Suppressor macrophage treated with lipopolysaccharide for 1 hour (primary cell): ENCODE data around the gene ETNK2.
"Not testable (repeated sequence)": the region's sequence is repeated elsewhere in the genome, so short reads cannot be mapped to it uniquely, and the experiment has no call there.

Experiments
- DNase-seq, 3 donors: peaks; one replicate each; pipeline ENCODE4 v3.0.0-alpha.2; 2020 to 2022

Gene ETNK2

GRCh38 chr1:204124639-204125038, 27.2 kb downstream of the ETNK2 start:
- DNase-seq: no peak

- DNase-seq: peak; percentile 34 to 57 (median 36)
Measured at GRCh38 chr1:204123376-204123775, 28.5 kb downstream of the ETNK2 start.

GRCh38 chr1:204121840-204122555, 29.8 kb downstream of the ETNK2 start:
- no peak for DNase-seq

GRCh38 chr1:204116539-204116938, 35.3 kb downstream of the ETNK2 start:
- DNase-seq: no peak

GRCh38 chr1:204115116-204115515, 36.7 kb downstream of the ETNK2 start:
- DNase-seq: peak; percentile 28 to 39 (median 38)

- peak; percentile 69 to 78 (median 77) for DNase-seq
Measured at GRCh38 chr1:204114606-204115005, 37.2 kb downstream of the ETNK2 start.

GRCh38 chr1:204113896-204114295, 37.9 kb downstream of the ETNK2 start:
- peak; percentile 62 to 68 (median 64) for DNase-seq

- DNase-seq: peak in 2 of 3 donors; percentile 22 to 48
Measured at GRCh38 chr1:204112876-204113730, 38.7 kb downstream of the ETNK2 start.

GRCh38 chr1:204110894-204111633, 40.8 kb downstream of the ETNK2 start:
- DNase-seq: no peak

GRCh38 chr1:204108312-204109141, 43.3 kb downstream of the ETNK2 start:
- no peak for DNase-seq

GRCh38 chr1:204107892-204108291, 44.0 kb downstream of the ETNK2 start:
- no peak for DNase-seq

GRCh38 chr1:204106825-204107224, 45.0 kb downstream of the ETNK2 start:
- DNase-seq: no peak

GRCh38 chr1:204105131-204105515, 46.7 kb downstream of the ETNK2 start:
- DNase-seq: no peak

GRCh38 chr1:204104331-204105130, 47.3 kb downstream of the ETNK2 start:
- peak; percentile 21 to 28 (median 24) for DNase-seq

GRCh38 chr1:204103431-204103741, 48.5 kb downstream of the ETNK2 start:
- no peak for DNase-seq

GRCh38 chr1:204102739-204103430, 49.0 kb downstream of the ETNK2 start:
- DNase-seq: peak; percentile 41 to 61 (median 61)

GRCh38 chr1:204102029-204102611, 49.7 kb downstream of the ETNK2 start:
- DNase-seq: peak in 2 of 3 donors; percentile 20 to 29

- not testable (repeated sequence) for DNase-seq
Measured at GRCh38 chr1:204099754-204100153, 52.1 kb downstream of the ETNK2 start.

- DNase-seq: no peak
Measured at GRCh38 chr1:204098683-204099082, 53.2 kb downstream of the ETNK2 start.

GRCh38 chr1:204096931-204097330, 54.9 kb downstream of the ETNK2 start:
- no peak for DNase-seq
